Kidney tubule cell (primary cell): ENCODE results near the gene RASL11A.
"Not testable (repeated sequence)": the region's sequence is repeated elsewhere in the genome, so short reads cannot be mapped to it uniquely, and the experiment has no call there.

Experiments used
- DNase-seq: peaks from one replicate; pipeline ENCODE4 v3.0.0-alpha.2; 2018; ENCODE audit warnings: low spot score

RASL11A gene

DNA sequence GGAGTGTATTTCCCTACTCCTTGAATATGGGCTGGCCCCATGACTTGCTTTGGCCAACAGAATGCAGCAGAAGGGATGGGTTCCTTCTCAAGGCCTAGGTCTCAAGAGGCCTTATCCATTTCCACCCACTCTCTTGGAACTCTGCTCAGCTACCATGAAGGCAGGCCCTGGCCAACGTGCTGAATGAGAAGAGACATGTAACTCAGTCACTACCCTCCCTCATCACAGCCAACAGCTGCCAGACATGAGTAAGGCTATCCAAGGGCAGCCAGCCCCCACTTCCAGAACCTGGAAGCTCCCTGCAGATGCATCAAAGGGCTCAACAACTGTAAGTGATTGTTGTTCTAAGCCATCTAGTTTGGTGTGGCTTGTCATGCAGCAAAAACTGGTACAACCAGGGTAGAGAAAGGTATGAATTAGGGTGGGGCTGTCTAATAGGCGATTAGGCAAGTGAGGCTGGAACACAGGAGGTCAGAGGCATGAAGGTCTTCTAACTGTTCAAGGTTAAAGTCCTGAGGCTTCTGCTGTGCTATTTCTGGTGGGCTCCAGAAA, 1.4 kb upstream of the RASL11A start:
- DNase-seq = peak; percentile 11

DNA sequence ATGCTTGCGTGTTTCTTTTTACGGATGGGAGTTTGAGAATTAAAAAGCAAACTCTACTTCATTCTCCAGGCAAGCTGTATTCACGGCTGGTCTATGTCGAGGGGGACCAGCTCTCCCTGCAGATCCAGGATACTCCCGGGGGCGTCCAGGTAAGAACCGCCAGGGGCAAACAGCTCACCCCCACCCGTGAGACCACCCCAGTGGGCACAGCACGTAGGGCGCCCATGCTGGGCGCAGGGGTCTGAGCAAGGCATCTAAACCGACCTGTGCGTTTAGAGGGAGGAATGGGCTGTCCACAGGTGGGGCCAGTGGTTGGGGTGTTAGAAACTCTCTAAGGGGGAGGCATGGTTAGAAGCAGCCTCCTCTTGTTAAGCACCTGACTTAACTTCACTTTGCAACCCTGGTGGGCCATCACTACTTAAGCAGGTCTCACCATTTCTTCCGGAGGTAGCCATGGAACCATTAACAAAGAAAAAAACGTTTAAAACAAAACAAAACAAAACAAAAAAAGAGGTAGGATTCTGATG, 1.0 kb downstream of the RASL11A start:
- DNase-seq = no peak

DNA sequence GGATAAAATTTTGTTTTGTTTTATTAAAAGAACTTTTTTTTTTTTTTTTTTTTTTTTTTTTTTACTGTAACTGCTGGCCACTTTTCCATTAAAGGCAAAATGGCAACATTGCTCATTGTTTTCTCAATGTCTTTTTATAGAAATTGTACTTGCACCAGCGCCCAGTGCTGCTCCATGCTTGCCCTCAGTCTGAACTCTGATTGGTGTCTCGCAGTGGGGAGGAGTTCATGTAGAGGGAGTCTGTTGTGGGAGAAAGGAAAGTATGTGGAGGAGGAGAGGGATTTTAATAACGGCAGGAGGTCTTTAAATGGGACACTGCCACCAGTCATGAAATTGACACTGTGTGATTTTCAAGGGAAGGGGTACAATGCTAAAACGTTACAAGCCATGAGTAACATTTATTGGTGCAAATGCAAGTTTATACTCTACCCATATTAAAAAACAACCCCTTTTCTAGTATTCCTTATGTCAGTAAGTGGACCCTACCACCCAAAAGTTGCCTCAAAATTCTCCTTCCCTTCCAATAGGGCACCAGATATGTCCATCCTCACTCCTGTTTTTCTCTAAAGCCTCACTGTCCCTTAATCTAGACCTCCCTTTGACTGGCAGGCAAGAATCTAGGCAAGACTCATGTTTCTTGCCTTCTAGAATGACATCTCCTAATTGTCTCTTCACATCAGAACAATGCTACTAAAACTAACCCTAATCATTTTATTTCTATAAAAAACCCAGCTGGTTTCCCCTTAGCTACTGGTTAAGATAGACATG, 3.2 kb downstream of the RASL11A start:
- no peak for DNase-seq

DNA sequence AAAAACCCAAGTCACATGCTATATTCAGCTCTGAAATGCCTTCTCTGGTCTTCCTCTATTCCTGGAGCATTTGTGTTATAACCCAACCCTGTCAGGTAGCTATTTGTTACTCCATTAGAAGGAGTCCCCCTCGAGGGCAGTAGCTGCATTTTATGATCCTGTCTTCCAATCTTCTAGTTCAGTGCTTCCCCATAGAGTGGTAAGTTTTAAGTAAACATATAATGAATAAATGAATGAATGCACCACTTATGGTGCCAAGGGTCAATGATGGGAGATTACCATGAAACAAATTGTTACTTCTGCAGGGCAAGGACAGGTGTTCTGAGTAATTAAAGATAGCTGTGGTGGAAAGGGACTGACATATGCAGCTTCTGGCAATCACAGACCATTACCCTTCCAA, 4.0 kb downstream of the RASL11A start:
- no peak for DNase-seq

DNA sequence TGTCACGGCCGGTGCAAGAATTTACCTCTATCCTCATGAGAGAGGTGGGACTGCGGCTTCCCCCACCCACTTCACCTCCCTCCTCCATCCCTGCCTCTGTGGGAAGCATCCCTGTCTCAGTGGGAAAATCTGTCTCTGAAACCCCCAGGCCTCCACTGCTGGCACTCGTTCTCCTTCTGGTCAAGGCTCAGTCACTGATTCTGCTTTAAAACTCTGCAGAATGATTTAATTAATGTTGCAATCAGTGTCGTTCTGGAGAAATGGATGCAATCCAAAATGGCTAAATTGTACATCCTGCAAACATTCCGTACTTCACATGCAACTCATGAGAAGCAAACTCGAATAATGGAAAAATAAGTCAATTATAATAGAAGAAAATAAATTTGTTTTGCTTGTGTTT, 5.6 kb downstream of the RASL11A start:
- no peak for DNase-seq

DNA sequence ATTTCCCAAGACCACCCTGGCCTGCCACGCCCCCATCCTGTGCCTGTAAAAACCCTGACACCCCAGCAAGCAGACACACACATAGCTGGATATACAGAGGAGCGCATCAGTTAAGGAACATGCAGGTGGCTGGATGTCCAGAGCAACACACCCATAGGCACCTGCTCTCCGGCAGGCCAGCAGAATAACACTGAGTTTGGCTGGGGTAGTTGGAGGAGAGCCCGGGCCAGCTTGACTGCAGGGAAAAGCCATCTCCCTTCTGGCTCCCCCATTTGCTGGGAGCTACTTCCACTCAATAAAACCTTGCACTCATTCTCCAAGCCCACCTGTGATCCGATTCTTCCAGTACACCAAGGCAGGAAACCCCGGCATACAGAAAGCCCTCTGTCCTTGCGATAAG, 8.9 kb downstream of the RASL11A start:
- no peak for DNase-seq

DNA sequence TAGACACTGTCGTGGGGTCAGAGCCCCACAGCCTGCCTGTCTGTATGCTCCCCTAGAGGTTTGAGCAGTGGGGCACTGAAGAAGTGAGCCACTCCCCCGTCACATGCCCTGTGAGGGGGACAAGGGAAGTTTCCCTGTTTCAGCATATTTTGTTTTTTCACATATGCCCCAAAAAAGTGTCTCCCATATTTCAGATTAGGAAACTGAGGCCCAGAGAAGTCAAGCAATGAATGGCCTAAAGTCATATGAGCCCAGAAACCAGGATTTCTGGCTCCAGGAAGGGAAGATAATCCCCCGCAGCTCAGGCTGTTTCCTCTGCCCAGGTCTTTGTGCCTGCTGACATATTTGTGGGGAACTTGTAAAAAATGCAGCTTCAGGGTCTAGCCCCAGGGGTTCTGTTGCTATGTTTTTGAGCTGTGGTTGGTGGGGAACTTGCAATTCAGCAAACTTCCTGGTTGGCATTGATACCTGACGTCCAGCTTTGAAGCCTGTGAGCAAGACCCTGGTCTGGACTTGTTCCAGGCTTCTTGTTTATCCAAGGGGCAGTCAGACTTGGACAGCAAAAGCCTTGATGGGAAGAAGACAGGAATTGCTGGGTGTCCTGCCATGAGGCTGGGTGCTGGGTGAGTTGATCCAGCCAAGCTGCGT, 9.5 kb downstream of the RASL11A start:
- peak; percentile 45 for DNase-seq

DNA sequence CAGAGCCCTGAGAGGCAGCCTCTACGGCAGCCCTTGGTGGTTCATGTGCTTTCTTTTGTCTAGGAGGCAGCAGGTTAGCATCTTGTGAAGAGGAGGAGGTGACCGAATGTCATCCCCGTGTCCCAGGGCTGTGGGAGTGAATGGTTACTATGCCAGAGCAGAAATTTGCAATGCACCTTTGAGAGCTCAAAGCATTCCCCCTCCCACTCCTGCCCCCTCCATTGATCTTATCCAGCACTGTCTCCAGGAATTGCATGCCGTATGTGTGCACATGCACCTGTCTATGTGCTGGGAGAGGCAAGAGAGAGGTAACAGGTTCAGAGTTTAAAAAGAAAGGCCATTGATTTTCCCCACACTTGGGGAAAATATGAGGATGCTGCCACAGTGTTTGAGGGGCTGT, 10.2 kb downstream of the RASL11A start:
- no peak for DNase-seq

DNA sequence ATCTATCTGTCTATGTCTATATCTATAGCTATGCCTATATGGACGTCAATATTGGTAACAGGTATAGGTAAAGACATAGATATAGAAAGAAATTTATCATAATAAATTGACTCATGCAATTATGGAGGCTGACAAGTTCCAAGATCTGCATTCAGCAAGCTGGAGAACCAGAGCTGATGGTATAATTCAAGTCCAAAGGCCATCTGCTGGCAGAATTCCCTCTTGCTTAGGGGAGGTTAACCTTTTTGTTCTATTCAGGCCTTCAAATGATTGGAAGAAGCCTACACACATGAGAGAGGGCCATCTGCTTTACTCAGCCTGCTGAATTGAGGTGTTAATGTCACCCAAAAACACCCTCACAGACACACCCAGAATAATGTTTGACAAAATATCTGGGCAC, 10.8 kb downstream of the RASL11A start:
- DNase-seq = no peak

DNA sequence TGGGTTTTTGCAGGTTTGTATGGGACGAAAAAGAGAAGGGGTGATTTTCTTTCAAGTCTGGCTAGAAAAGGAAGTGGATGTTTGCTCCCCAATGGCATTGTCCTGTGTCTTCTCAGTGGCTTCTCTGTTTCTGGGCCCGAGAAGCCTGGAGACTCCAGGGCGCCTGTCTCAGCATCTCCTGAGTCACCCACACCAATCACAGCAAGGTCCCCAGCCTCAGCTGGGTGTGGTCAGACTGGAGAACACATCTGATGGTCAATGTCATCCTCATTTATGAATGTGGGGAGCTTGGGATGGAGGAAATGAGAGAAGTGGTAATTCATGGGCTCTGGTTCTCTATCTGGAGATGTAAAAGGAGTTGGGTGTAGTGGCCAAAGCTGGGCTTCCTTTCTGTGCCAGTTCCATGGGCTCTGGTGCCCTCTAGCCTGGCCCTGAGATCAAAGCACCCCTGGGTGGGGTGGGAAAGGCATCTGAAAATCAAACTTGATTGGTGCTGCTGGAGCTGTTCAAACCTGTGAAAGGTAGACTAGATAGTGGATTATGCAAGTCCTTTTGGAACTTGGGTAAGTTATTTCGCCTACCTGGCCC, 13.4 kb downstream of the RASL11A start:
- peak; percentile 40 for DNase-seq

DNA sequence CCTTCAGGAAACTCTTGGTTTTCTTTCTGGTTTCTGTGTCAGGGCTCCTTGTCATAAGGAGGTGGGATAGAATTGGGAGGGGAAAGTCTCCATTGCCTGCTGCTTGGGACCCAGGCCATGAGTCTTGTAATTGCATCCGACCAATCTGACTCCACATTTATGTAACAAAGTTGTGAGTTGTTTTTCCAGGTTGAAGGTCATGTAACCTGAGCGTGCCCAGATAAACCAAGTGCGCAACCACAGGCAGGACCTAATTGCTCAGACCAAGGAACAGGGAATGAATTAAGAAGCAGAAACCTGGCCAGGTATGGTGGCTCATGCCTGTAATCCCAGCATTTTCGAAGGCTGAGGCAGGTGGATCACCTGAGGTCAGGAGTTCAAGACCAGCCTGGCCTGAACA, 17.8 kb downstream of the RASL11A start:
- peak; percentile 6 for DNase-seq

DNA sequence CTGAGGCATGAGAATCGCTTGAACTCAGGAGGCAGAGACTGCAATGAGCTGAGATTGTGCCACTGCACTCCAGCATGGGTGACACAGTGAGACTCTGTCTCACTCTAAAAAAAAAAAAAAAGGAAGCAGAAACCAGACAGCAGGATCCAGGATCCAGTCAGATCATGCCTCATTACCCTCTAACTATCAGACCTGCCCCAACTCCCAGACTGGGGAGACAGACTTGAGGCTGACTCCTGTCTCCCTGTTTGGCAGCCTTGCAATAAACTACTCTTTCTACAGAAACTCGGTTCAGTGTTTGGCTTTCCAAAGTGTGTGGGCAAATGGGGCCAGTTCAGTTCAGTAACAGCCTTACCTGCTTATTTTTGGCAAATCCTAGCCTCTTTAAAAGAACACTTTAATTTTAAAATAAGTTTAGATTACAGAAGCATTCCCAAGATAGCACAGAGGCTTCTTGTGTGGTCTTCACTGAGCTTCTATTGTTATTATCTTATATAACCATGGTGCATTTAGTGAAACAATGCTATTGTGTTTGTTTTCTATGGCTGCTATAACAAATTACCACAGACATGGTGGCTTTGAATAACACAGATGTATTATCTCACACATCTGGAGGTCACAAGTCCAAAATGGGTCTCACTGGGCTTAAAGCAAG, 18.5 kb downstream of the RASL11A start:
- peak; percentile 76 for DNase-seq

DNA sequence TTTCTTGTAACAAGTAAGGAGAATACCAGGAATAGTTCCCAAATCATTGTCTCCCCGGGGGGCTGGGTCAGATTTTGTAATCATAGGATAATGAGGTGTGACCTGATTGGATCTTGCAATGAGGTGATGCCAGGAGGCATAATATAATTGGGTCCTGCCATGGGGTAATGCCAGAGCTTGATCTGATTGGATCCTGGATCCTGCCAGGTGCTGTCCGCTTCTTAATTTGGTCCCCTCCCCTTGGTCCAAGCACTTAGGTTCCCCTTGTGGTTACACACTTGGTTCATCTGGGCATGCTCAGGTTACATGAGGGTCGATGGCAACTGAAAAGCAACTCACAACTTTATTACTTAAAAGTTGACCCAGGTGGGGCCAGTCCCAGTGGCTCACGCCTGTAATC, 20.1 kb downstream of the RASL11A start:
- no peak for DNase-seq

DNA sequence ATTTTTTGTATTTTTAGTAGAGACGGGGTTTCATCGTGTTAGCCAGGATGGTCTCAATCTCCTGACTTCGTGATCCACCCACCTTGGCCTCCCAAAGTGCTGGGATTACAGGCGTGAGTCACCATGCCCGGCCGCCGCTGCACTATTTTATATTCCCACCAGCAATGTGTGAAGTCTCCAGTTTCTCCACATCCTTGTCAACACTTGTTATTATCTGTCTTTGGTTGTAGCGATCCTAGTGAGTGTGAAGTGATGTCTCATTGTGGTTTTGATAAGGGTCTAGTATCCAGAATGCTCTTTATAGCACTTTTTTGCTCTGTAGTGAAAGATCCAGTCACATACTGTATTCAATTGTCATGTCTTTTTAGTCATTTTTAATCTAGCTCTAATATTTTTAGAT, 21.3 kb downstream of the RASL11A start:
- DNase-seq = not testable (repeated sequence)

DNA sequence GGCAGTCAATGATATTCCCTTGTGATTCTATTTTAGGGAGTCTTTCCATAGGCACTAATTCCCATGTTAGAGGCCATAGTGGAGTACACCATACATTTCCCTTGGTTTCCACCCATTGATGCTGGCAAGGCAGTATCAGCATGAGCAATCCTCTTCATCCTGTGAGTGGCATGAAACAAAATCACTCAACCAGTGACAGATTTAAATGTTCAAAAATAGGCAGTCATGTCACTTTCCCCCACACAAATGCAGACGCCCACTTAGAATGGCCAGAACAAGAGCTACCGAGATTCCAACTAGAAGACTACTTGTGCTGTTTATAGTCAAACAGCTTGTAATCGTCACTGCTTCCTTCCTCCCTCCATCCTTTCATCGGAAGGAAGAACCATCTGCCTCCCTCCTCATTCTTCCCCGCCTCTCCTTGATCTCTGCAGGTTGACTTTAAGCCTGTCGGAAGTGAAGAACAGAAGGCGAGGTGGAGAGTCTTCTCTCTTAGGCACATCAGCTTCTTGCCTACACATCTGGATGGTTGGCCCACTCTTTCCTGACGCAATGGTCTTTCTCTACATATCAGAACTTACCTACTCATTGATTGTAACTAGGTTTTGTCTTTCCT, 22.6 kb downstream of the RASL11A start:
- no peak for DNase-seq

DNA sequence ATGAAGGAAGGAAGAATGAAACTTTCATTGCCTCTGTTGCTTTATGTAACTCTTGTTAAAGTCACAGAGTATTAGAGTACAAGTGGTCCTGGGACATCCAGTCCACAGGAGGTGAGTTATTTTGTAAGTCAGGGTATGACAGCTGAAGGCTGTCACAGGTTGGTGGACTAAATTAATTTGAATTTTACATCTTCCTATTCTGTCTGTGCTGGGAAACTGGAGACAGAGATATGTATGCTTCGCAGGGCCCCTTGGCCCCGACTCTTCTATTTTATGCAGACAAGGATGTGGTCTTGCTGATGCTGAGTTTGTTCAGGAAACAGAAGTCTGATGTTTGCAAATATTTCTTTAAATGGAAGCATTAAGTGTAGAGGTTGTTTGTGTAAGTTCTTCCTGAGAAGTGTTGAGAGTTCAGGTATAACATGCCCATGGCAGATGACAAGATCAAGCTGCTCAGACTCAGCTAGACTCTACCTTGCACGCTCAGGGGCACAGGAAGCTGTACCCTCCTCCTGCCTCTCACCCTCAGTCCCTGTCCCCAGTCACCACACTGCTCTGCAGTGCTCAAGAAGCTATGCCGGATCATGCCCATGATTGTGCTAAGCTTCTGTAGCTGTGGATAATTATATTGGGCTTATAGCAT, 23.4 kb downstream of the RASL11A start:
- DNase-seq = no peak

DNA sequence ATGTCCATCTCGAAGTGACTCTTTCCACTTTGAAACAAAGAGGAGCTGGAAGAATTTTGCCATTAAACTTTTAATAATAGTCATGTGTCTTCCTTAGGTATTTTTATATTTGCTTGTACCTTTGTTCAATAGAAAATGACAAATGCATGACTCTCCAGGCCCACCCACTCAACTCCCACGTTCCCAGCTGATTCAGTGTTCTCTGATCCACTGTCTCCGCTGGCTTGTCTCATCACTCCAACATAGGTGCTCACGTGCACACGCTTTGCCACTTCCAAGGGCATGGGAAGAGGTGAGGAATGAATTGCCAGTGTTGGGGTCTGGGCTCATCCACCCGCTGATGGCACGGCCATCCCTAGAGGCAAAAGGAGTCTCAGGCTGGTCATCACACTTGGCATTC, 24.5 kb downstream of the RASL11A start:
- no peak for DNase-seq

DNA sequence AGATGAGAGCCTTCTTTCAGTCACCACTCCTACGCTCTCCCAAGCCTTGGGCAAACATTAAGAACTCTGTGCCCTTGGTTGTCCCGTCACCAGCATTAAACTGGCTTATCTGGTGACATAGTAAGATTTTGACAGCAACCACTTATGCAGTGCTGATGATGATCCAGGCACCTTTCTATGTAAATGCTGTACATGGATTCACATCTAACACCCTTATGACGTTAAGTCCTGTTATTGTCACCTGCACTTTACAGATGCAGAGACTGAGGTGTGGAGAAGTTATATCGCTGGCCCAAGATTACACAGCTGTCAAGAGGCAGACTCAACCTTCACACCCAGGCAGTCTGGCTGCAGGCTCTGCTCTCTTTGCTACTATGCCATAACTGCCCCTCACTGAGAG, 25.0 kb downstream of the RASL11A start:
- no peak for DNase-seq

DNA sequence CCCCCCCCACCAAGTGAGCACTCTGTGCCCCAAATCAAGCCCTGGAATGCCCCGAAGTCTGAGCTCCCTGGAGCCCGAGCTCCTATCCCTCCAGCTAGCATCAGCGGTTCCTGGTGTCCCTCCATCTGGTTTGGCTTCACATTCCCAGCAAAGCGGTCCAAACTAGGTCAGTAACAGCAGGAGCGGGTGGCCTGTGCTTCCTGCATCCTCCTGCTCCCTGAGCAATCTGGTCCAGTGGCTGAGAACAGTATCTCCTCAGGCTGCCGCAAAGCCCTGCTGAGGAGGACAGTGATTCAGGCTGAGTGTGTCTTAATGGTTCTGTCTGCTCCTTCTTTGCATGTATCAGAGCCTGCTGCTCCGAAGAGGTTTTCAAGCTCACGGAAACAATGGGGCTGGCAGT, 25.9 kb downstream of the RASL11A start:
- DNase-seq = no peak

DNA sequence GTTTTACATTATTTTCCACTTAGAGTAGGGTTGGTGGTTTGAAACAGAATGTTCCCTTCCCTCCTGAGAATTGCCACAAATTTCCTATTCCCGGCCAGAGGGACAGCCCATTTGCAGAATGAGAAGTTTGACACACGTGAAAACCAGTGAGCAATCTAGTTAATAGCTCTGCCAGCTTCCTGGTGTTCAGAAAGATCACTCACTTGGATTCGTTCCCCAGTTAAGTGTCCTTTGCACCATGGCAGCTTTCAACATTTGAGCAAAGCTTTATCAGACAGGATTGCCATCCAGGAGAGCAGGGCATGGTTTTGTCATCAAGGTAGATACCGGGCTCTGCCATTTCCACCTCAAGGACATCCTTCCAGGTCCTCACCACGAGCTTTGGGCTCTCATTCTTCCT, 28.2 kb downstream of the RASL11A start:
- DNase-seq = no peak

DNA sequence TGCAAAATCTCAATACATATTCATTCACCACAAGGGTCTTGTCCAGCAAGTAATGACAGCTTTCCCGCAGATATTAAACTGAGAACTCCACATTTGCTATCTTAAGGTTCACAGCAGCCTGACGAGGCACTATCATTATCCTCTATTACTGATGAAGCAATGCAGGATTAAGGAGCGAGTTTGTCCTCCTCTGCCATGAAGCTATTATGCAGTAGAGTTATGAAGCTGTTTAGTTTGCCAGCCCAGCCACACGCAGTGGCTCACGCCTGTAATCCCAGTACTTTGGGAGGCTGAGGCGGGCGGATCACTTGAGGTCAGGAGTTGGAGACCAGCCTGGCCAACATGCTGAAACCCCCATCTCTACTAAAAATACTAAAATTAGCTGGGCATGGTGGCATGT, 29.8 kb downstream of the RASL11A start:
- not testable (repeated sequence) for DNase-seq
